Liver (tissue), 3 donors: ENCODE data around the gene DISC1.

ENCODE experiments used
- FOXA1 ChIP-seq: IDR thresholded peaks from 2 replicates; pipeline ENCODE4 v1.6.1; 2016; ENCODE audit warnings: antibody characterized with exemption
- GABPA ChIP-seq, 2 donors: IDR thresholded peaks in 1 of 2; conservative IDR thresholded peaks in 1 of 2; 2 replicates each; pipeline ENCODE4 v1.6.1; 2016; ENCODE audit warnings: antibody characterized with exemption in 2 of 2, mild to moderate bottlenecking in 1 of 2, moderate library complexity in 1 of 2
- HNF4G ChIP-seq: IDR thresholded peaks from 2 replicates; pipeline ENCODE4 v1.6.1; 2016; ENCODE audit warnings: antibody characterized with exemption
- NR2F2 ChIP-seq: IDR thresholded peaks from 2 replicates; pipeline ENCODE4 v1.6.1; 2016; ENCODE audit warnings: antibody characterized with exemption
- RAD21 ChIP-seq, 2 donors: IDR thresholded peaks; 2 replicates each; pipeline ENCODE4 v1.6.1; 2016; ENCODE audit warnings: antibody characterized with exemption in 2 of 2, mild to moderate bottlenecking in 2 of 2
- TAF1 ChIP-seq: conservative IDR thresholded peaks from 2 replicates; pipeline ENCODE4 v1.6.1; 2016; ENCODE audit warnings: antibody characterized with exemption, mild to moderate bottlenecking
- YY1 ChIP-seq: IDR thresholded peaks from 2 replicates; pipeline ENCODE4 v1.6.1; 2016; ENCODE audit warnings: antibody characterized with exemption, mild to moderate bottlenecking
- TF ChIP-seq, protein P1 (sequence below): fragments of 150-350 bp; IDR thresholded peaks from 2 replicates; pipeline ENCODE4 v1.5.1; 2017; ENCODE audit warnings: improper control_type of control experiment, low read depth, low read length; ENCODE audit not compliant: missing input control
- TF ChIP-seq, protein P2 (sequence below): IDR thresholded peaks from 2 replicates; pipeline ENCODE4 v1.6.1; 2016; ENCODE audit warnings: antibody characterized with exemption
- TF ChIP-seq, protein P3 (sequence below): IDR thresholded peaks from 2 replicates; pipeline ENCODE4 v1.6.1; 2016; ENCODE audit warnings: antibody characterized with exemption, mild to moderate bottlenecking
- TF ChIP-seq, protein P4 (sequence below): IDR thresholded peaks from 2 replicates; pipeline ENCODE4 v1.6.1; 2016; ENCODE audit warnings: antibody characterized with exemption
- donor health status: healthy.
- donor health status: healthy.

DNA sequence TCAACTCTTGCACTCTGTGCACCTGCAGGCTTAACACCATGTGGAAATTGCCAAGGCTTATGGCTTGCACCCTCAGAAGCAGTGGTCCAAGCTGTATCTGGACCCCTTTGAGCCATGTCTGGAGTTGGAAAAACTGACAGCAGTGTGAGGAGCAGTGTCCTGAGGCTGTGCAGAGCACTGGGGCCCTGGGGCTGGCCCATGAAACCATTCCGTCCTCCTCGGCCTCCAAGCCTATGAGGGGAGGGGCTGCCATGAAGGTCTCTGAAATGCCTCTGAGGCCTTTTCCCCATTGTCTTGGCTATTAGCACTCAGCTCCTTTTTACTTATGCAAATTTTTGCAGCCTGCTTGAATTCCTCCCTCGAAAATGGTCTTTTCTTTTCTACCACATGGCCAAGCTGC lies 126.7 kb downstream of the DISC1 start:
- TF ChIP-seq, protein P1, sequence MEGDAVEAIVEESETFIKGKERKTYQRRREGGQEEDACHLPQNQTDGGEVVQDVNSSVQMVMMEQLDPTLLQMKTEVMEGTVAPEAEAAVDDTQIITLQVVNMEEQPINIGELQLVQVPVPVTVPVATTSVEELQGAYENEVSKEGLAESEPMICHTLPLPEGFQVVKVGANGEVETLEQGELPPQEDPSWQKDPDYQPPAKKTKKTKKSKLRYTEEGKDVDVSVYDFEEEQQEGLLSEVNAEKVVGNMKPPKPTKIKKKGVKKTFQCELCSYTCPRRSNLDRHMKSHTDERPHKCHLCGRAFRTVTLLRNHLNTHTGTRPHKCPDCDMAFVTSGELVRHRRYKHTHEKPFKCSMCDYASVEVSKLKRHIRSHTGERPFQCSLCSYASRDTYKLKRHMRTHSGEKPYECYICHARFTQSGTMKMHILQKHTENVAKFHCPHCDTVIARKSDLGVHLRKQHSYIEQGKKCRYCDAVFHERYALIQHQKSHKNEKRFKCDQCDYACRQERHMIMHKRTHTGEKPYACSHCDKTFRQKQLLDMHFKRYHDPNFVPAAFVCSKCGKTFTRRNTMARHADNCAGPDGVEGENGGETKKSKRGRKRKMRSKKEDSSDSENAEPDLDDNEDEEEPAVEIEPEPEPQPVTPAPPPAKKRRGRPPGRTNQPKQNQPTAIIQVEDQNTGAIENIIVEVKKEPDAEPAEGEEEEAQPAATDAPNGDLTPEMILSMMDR: no peak
- TF ChIP-seq, protein P2, sequence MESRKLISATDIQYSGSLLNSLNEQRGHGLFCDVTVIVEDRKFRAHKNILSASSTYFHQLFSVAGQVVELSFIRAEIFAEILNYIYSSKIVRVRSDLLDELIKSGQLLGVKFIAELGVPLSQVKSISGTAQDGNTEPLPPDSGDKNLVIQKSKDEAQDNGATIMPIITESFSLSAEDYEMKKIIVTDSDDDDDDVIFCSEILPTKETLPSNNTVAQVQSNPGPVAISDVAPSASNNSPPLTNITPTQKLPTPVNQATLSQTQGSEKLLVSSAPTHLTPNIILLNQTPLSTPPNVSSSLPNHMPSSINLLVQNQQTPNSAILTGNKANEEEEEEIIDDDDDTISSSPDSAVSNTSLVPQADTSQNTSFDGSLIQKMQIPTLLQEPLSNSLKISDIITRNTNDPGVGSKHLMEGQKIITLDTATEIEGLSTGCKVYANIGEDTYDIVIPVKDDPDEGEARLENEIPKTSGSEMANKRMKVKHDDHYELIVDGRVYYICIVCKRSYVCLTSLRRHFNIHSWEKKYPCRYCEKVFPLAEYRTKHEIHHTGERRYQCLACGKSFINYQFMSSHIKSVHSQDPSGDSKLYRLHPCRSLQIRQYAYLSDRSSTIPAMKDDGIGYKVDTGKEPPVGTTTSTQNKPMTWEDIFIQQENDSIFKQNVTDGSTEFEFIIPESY: no peak
- TF ChIP-seq RAD21 (IDR thresholded peaks at IDR 0.05) (no peak), GABPA (IDR thresholded peaks at IDR 0.05 in 1 of 2, conservative IDR thresholded peaks at IDR 0.05 in 1 of 2) (no peak), YY1 (no peak), TAF1 (no peak), NR2F2 (no peak), FOXA1 (no peak), HNF4G (no peak)
- TF ChIP-seq, protein P3, sequence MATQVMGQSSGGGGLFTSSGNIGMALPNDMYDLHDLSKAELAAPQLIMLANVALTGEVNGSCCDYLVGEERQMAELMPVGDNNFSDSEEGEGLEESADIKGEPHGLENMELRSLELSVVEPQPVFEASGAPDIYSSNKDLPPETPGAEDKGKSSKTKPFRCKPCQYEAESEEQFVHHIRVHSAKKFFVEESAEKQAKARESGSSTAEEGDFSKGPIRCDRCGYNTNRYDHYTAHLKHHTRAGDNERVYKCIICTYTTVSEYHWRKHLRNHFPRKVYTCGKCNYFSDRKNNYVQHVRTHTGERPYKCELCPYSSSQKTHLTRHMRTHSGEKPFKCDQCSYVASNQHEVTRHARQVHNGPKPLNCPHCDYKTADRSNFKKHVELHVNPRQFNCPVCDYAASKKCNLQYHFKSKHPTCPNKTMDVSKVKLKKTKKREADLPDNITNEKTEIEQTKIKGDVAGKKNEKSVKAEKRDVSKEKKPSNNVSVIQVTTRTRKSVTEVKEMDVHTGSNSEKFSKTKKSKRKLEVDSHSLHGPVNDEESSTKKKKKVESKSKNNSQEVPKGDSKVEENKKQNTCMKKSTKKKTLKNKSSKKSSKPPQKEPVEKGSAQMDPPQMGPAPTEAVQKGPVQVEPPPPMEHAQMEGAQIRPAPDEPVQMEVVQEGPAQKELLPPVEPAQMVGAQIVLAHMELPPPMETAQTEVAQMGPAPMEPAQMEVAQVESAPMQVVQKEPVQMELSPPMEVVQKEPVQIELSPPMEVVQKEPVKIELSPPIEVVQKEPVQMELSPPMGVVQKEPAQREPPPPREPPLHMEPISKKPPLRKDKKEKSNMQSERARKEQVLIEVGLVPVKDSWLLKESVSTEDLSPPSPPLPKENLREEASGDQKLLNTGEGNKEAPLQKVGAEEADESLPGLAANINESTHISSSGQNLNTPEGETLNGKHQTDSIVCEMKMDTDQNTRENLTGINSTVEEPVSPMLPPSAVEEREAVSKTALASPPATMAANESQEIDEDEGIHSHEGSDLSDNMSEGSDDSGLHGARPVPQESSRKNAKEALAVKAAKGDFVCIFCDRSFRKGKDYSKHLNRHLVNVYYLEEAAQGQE: no peak
- TF ChIP-seq, protein P4, sequence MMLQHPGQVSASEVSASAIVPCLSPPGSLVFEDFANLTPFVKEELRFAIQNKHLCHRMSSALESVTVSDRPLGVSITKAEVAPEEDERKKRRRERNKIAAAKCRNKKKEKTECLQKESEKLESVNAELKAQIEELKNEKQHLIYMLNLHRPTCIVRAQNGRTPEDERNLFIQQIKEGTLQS: no peak
